GM19463 (cell line): Measurements from ENCODE around the gene SP9.

Experiments used
- ATAC-seq: cut with Tn5 transposase; IDR thresholded peaks from one replicate; pipeline ENCODE4 v1.9.1; 2021; ENCODE audit warnings: mild to moderate bottlenecking, moderate library complexity; ENCODE audit not compliant: unreplicated experiment

SP9 gene

DNA sequence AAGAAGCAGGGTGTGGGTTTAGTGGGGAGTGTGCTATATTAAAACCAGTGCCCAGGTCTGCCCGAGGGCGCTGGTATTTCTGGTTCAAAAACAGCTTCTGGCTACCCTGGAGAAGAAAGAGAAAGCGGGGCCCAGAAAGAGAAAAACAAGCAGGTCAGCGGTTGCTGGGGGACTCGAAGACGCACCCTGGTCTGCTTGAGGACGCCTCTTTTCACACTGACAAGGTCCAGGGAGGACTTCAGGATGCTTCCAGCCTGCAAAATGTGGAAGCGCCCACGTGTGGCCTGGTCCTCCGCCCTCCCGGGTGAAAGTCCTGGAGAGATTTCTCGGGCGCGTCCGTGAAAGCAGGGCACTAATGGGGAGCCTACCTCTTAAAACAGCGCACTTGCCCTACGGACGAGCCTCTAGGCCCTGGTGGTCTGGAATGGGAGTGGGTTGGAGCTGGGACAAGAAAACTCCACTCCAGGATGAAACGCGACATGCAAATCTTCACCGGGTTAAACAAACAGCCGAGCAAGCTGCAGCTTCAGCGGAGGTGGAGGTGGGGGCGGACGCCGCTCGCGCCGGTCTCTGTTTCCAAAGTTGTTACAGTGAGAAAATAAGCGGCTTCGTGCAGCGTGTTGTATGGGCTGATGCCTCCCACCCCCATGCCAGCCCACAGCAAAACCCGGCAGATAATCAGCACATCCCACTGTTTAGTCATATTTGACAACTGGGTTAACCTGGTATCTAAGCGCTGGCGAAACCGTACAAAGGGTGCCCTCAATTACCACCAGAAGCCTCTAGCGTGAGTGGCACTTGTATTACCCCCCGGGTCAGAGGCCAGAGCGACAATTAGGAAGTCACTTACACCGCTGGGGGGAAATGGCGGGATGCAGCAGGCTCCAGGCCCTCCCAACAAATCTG lies 1.1 kb upstream of the SP9 start:
- no peak for ATAC-seq

DNA sequence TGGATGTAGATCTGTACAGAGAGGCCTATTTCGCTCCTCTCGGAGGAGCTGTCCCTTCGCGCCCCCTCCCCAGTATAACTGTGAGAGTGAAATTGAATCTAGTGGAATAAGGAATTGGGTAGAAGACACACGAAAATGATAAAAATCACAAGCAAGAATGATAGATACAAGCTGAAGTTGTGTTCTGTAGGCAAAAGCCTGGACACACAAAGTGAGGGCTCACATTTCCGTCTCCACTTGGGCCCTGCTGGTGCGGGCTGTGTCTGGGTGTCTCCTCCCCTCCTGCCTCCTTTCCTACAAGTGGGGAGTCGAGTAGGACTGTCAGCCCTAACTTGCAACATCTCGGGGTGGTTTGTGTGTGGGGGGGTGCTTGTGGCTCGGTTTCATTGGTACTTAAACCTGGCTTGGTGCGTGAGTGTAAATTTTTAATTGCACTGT lies 457 bp upstream of the SP9 start:
- no peak for ATAC-seq

DNA sequence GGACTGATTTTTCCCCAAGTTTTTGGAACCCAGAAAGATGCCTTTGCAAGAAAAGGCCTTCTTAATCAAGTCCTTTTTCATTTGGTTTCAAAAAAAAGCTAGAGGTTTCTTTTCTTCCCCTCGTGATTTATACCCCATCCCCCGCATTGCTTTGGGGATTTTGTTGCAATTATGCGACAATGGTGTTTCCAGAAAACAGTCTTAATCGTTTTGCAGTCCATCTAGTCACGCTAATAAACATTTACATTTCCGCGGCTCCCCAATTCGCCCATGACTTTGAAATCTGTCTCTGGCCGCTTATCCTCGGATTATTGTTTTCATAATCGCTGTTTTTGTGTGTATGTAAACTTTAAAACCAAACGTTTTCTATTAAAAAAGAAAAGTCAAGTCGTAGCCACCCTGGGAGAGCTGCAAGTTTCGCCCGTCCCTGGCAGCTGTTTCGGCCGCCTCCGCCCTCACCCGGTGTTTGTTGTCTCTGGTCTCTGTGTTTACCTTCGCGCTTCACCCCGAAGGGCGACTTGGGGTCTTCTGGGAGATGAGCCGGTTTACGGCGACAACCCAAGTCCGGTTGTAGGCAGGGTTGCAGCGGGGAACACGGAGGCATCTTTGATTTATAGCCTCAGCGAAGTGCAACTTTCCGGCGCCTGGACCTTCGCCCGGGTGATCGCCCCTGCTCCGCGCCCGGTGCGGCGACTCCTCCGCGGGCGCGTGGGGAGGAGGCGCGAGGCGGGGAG lies 667 bp downstream of the SP9 start:
- ATAC-seq: no peak

DNA sequence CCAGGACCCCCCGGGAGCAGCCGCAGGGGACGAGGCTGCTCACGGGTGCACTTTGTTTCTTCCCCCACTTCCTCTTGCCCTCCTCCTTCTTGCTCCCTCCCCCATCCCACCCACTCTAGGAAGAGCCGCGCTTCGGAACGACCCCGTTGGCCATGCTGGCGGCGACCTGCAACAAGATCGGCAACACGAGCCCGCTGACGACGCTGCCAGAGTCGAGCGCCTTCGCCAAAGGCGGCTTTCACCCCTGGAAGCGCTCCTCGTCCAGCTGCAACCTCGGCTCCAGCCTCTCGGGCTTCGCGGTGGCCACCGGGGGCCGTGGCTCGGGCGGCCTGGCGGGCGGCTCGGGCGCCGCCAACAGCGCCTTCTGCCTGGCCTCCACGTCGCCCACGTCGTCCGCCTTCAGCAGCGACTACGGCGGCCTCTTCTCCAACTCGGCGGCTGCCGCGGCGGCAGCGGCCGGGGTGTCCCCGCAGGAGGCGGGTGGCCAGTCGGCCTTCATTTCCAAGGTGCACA lies 1.3 kb downstream of the SP9 start:
- peak; percentile 2 for ATAC-seq

DNA sequence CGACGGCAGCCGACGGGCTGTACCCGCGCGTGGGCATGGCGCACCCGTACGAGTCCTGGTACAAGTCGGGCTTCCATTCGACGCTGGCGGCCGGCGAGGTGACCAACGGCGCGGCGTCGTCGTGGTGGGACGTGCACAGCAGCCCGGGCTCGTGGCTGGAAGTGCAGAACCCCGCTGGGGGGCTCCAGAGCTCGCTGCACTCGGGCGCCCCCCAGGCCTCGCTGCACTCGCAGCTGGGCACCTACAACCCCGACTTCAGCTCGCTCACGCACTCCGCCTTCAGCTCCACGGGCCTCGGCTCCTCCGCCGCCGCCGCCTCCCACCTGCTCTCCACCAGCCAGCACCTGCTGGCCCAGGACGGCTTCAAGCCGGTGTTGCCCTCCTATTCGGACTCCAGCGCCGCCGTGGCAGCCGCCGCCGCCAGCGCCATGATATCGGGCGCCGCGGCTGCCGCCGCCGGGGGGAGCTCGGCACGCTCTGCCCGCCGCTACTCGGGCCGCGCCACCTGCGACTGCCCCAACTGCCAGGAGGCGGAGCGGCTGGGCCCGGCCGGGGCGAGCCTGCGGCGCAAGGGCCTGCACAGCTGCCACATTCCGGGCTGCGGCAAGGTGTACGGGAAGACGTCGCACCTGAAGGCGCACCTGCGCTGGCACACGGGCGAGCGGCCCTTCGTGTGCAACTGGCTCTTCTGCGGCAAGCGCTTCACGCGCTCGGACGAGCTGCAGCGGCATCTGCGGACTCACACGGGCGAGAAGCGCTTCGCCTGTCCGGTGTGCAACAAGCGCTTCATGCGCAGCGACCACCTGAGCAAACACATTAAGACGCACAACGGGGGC lies 2.0 kb downstream of the SP9 start:
- peak; percentile 48 for ATAC-seq

DNA sequence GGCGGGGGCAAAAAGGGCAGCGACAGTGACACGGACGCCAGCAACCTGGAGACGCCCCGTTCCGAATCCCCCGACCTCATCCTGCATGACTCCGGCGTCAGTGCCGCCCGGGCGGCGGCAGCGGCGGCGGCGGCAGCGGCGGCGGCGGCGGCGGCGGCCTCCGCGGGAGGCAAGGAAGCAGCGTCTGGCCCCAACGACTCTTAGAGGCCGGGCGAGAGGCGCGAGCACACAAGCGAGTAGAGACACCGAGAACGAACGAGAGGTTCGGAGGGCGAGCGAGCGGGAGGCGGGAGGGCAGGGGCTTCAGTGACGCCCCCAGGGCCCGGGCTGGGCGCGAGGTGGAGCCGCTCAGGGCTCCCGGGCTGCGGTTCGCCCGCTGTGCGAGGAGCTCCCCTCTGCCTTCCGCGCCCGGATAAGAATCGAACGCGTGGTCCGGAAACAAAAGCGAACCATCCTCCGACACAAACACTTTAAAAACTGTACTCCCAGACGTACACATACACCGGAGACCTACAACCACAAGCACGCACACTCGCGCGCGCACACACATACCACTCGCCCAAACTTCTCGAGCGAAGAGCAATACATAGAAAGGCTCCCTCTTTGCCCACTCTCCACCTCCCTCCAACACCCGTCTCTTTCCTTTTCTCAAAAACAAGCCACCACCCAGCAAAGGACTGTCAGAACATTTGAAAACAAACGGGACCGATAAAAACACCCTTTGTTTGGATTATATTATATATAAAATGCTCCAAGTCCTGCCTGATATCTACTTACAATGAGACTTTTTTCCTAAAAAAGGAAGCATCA lies 2.8 kb downstream of the SP9 start:
- peak; percentile 19 for ATAC-seq

DNA sequence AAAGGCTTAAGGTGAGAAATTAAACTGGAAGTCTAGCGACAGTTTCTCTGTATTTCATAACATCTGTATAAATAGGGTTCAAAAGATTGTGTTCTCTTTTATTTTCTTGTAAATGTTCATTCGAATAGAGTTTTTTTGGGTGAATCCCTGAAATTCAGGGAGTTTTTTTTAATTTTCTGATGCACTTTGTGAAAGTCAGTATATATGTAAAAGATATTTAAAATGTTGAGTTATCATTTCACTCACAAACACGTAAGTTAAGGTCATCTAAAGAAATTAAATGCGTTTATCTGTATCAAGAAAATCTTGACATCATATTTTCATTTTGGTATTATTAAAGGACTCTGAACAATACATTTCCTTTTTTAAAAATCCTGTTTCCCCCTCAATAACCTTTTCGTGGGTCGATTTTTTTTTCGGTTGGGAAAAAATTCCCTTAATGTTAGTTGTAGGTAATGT lies 3.4 kb downstream of the SP9 start:
- ATAC-seq: no peak

DNA sequence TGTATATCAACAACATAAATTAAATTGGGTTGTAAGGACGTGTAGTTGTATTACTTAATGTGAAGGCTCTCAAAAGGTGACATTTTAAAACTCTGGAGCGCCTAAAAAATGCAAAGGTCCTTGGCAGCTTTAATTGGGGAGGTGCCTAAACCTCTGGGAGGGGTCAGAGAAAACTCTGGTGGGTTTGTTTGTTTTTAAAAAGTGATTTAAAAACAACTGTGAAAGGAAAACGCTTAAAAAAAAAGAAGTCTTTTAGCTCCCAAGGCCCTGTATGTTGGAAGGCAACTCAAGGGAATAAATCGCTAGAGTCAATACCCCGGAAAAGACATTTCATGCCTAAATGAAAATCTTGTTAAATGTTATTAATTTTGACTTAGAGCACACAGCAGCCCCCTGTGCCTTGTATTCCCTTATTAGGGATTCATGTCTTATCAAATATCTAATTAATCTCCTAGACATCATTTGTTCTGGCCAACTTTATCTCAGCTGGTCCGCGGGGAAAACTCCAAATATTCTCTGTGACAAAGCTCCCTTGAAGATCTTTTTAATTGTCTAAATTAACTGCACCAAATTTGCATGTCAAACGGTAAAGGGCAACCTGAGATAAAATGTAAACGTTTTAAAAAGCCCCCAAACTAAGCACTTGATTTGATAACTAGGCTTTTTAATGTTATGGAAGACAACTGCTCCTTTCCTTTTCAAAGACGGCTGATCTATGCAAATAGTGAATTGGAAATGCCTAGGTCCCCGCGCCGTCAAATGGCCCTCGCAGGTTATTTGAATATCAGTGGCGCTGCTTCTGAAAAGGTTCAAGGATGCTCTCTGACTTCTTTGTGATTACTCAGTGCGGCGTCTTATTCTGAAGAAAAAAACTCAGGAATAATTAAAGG lies 4.2 kb downstream of the SP9 start:
- no peak for ATAC-seq

DNA sequence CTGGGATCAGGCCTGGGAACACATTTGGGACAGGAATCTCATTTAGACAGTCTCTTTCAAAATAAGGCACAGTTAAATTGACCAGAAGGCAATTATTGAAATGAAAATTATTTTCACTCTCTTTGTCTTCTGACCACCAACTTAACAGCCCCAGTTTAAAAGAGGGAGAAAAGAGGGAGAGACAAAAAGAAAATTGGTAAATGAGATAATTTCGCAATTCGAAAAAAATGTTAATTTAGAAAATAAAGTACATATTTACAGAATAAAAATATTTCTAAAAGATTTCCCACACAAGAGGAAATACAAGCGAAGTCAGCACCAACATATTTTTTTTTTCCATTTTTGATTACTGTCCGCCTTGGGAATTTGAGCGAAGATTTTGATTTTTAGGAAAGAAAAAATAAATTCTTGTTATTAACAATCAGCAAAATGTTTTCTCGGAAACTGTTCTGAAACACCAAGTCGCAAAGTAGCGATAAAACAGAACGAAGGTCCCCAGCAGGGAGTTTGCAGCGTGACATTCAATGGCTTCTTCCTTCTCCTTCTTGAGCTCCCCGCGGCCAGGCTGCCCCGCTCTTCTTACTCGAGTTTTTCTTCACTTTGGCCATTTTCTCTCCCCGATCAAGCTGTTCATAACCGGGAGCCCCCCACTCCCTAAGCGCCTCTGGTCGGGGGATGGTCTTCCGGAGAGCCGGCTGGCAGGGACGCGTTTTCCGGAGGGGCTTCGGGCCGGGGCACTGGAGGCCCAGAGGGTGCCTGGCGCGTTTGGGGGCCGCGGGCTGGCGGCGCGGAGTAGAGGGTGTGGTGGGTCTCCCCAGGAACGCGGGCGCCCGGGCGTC lies 5.0 kb downstream of the SP9 start:
- no peak for ATAC-seq

DNA sequence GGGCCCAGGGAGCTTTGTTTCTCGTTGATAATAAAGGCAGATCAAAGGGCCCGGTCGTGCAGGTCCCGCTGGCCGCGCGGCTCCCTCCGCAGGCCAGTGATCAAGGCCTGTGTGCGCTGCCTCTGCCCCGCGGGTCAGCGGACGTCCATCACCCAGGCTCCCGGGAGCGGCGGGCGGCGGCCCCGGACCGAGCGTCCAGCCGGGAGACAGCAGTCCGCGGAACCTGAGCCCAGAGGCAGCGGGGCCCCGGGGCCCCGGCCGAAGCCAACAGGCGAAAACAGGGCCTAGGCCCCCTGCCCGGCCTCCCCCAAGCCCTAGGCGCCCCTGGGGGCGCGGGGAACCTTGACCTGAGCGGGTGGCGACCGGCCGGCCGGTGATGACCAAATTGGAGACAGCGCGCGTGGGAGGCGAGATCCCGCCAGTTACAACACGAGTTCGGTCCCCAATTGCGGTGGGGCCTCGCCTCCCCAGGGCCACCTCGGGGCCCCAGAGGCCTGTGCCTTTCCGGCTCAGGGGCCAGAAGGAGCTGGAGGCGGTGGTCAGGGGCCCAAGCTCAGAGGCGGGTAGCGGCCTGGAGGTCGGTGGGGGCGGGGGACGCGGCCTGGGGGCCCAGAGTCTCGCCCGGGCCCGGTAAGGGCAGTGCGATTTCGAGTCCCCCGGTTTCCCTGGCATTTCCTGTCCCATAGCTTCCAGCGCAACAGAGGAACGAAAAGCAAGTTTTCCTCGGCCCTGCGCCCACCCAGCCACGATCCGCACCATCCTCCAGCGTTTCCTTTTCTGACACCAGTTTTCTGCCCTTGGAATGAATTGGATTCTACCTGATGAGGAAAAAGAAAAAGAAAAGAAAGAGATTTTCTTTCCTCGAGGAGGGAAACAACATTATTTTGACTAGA lies 5.9 kb downstream of the SP9 start:
- no peak for ATAC-seq

DNA sequence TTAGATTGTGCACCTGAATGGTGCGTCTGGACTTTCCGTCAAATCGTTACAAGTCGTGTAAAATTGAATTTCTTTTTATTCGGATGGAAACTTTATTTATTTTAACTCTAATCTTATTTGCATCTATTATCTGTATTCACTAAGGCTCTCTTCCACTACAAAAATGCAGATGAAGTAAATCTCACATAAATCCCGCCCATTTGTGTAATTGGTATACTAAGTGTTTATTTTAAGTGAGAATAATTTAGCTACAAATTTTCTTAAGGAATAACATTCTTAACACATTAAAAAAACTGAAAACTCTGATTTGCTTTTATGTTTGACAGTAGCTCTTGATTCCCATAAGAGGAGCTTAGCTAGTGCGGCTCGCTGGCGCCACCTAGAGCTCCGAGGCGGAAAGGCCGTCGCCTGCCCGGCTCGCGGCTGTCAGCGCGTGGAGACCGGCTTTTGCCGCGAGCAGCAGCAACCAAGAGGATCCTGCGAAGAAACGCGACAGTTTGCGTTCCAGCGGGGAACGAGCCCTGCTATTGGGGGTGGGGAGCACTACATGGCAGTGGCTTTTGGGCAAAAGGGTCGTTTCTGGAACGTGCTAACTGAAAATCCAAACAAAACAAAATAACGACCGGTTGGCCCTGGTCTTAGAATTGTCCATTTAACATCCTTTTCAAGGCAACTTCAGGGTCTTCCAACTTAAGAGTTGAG lies 6.7 kb downstream of the SP9 start:
- peak; percentile 41 for ATAC-seq

DNA sequence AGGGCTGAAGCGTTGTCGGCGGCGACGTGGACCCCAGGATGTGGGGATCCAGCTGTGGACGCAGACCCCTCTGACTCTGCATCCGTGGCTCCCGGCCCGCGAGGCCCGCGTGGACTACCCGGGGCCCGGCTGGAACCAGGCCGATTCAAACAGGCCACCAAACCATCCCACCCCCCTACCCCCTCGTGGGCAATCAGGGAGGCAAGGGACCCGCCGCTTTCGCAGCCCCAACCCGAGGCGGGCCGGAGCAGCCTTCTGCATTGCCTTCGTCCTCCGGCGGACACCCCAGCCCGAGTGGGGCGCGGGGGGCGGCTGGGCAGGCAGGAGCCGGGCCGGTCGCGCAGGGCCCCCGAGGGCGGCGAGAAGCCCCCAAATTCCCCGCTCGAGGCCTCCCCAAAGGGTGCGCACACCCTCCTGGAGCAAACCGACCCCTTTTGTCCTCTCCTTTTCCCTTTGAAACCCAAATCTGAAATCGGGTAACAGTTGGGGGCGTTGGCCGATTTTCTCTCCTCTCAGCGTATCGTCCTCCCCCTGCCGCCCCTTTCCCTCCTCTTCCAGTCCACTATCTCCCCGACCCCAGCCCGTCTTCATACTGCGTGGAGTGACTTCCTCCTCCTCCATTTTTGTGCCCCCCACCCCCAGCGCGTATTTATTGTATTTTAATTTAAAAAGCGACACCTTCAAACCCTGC lies 7.4 kb downstream of the SP9 start:
- ATAC-seq: no peak

DNA sequence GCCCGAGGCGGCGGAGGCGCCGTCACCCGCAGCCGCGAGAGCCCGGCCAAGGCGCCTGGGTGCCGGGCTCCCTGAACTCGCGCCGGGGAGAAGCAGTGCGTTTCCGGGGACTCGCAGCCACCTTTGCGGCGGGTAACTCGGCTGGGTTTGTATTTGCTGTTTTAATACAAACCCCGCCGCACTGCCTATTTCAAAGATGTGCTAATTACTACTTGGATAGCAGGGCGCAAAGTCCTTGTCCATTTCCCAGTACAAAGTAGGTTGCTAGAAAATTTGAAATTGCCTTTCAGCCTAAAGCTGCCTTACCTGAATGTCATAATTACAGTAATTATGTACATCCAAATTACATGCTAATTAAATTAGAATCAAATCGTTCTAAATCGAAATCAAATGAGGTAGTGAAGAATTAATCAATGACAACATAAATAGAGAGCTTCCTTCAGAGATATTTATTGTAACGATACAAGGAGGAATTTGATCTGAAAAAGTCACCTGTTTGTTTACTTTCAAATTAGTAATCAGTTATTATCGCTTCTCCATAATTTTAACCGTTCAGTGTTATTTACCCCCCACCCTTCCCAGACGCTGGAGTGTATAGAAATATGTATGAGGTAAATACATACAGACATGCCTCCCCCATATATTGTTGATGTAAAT lies 8.1 kb downstream of the SP9 start:
- ATAC-seq: no peak

DNA sequence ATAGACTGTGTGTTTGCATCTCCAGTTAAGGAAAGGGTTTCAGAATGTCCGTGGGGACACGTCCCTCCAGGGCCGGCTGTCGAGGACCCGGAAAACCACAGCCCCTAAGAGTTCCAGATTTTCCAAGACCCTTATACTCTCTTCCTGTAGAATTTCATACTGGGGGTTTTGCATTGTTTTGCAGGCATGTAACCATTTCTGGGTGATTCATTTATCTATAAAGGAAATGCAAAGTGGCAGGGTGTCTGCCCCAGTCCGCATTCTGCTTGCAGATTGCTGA lies 8.5 kb downstream of the SP9 start:
- ATAC-seq: no peak

DNA sequence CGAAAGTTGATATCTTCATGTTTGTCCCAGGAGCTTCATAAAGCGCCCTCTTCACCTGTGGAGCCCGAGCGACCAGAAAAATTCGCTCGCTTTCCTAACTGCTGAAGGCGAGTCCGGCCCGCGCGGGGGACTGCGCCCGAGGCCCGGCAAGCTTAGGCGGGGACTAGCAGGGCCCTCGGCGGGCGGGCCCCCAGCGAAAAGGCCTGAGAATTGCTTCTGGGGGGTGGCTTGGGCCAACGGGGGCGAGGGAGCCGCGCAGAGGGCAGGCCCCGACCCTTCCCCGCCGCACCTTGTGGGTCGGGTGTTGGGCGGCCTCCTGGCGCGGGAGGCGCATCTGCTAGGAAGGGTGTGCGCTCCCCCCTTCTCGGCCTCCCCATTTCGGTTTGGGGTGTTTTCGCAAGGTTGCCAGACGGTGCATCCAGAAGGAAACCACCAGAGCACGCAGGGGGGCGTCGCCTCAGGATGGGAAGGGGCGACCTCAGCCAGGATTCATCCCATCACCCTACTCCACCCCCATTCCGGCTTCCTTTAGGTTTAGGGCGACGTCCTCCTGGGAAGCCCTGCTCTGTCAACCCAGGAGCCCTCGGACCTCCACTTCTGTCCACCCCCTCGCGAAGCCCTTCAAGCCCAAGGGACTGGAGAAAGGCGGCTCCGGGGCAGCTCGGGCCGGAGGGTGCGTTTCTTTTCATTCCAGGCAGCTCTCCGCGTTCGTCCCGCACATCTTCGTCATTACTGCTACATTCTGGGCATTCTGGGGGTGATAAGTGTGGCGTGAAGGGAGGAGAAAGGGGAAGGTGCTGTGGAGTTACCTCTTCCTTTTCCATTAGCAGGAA lies 9.1 kb downstream of the SP9 start:
- ATAC-seq: no peak
